Measurements from ENCODE around the gene THSD4.
A peak's percentile ranks its signal among the peaks of the same experiment; 100 is the strongest.

Gene THSD4

GRCh38 chr15:71567173-71567572 is 451.9 kb downstream of the THSD4 start:
- Histone ChIP-seq H3K27ac (ENCODE audit: low read length, poor library complexity, severe bottlenecking) (no peak overlapping the region), H3K23ac (ENCODE audit: low read length in 2 of 2) (no peak overlapping the region), H2AFZ (ENCODE audit: low read depth, low read length) (no peak overlapping the region), H3K27me3 (ENCODE audit: control insufficient read depth in 1 of 2, insufficient read depth in 1 of 2, low read length in 2 of 2) (no peaks in the 10 kb centered on the region), H3K4me1 (ENCODE audit: control insufficient read depth, insufficient read depth, low read depth, low read length) (no peaks in the 10 kb centered on the region), H3K18ac (ENCODE audit: low read depth in 1 of 2, low read length in 2 of 2) (no peak overlapping the region), H3K4ac (ENCODE audit: low read depth in 1 of 2, low read length in 2 of 2) (no peak overlapping the region), H3K9ac (ENCODE audit: low read length) (no peak overlapping the region), H2BK12ac (ENCODE audit: low read length in 2 of 2) (no peak overlapping the region), H3K4me3 (ENCODE audit: insufficient read depth in 1 of 2, low read depth in 1 of 2, low read length in 2 of 2) (no peak overlapping the region), H3K9me3 (ENCODE audit: control insufficient read depth, low read length) (no peaks in the 10 kb centered on the region), H3K79me1 (replicated peaks; ENCODE audit: low read length, poor library complexity, severe bottlenecking) (peaks cover 3% of the 10 kb centered on the region), H2AK5ac (ENCODE audit: low read length, severe bottlenecking) (no peak overlapping the region), H4K91ac (ENCODE audit: low read length) (no peak overlapping the region), H2BK15ac (ENCODE audit: low read depth, poor library complexity, severe bottlenecking) (no peak overlapping the region), H3K4me2 (ENCODE audit: low read length, poor library complexity, severe bottlenecking) (no peak overlapping the region), H3K14ac (ENCODE audit: low read length in 2 of 2) (no peak overlapping the region), H2BK120ac (ENCODE audit: low read depth, low read length) (no peak overlapping the region), H3K36me3 (ENCODE audit: control insufficient read depth in 1 of 2, insufficient read depth in 2 of 2, low read depth in 1 of 2, low read length in 2 of 2) (no peaks in the 10 kb centered on the region), H4K8ac (ENCODE audit: low read length) (no peak overlapping the region), H2BK5ac (ENCODE audit: low read depth, low read length, poor library complexity, severe bottlenecking) (no peak overlapping the region)
- DNase-seq, result no peak
- WGBS, result 97% methylated on average over 3 of the region's 3 CpGs

- peak overlapping the region in 1 of 2 experiments; percentile 71 for H3K4ac ChIP-seq (ENCODE audit: low read depth in 1 of 2, low read length in 2 of 2)
- H3K36me3 ChIP-seq (ENCODE audit: control insufficient read depth in 1 of 2, insufficient read depth in 2 of 2, low read depth in 1 of 2, low read length in 2 of 2), result no peaks in the 10 kb centered on the region
- H3K18ac ChIP-seq (ENCODE audit: low read depth in 1 of 2, low read length in 2 of 2), result no peak overlapping the region
- H4K91ac ChIP-seq (ENCODE audit: low read length), result no peak overlapping the region
- no peak overlapping the region for H3K4me3 ChIP-seq (ENCODE audit: insufficient read depth in 1 of 2, low read depth in 1 of 2, low read length in 2 of 2)
- no peak overlapping the region for H3K27ac ChIP-seq (ENCODE audit: low read length, poor library complexity, severe bottlenecking)
- WGBS, result 71% methylated on average over 1 of the region's 1 CpG
- H4K8ac ChIP-seq (ENCODE audit: low read length), result no peak overlapping the region
- no peak overlapping the region for H2AFZ ChIP-seq (ENCODE audit: low read depth, low read length)
- H3K4me2 ChIP-seq (ENCODE audit: low read length, poor library complexity, severe bottlenecking), result no peak overlapping the region
- no peak overlapping the region for H2BK15ac ChIP-seq (ENCODE audit: low read depth, poor library complexity, severe bottlenecking)
- DNase-seq, result no peak
- H3K9ac ChIP-seq (ENCODE audit: low read length), result no peak overlapping the region
- H2BK12ac ChIP-seq (ENCODE audit: low read length in 2 of 2), result no peak overlapping the region
- H2AK5ac ChIP-seq (ENCODE audit: low read length, severe bottlenecking), result no peak overlapping the region
- H2BK5ac ChIP-seq (ENCODE audit: low read depth, low read length, poor library complexity, severe bottlenecking), result no peak overlapping the region
- H3K14ac ChIP-seq (ENCODE audit: low read length in 2 of 2), result no peak overlapping the region
- no peak overlapping the region for H3K23ac ChIP-seq (ENCODE audit: low read length in 2 of 2)
- H3K4me1 ChIP-seq (ENCODE audit: control insufficient read depth, insufficient read depth, low read depth, low read length), result peaks cover 2% of the 10 kb centered on the region
- H2BK120ac ChIP-seq (ENCODE audit: low read depth, low read length), result no peak overlapping the region
- no peaks in the 10 kb centered on the region for H3K9me3 ChIP-seq (ENCODE audit: control insufficient read depth, low read length)
- H3K79me1 ChIP-seq (replicated peaks; ENCODE audit: low read length, poor library complexity, severe bottlenecking), result peaks cover 3% of the 10 kb centered on the region
- no peaks in the 10 kb centered on the region for H3K27me3 ChIP-seq (ENCODE audit: control insufficient read depth in 1 of 2, insufficient read depth in 1 of 2, low read length in 2 of 2)
Observed at GRCh38 chr15:71568227-71568626, 453.0 kb downstream of the THSD4 start.

DNA sequence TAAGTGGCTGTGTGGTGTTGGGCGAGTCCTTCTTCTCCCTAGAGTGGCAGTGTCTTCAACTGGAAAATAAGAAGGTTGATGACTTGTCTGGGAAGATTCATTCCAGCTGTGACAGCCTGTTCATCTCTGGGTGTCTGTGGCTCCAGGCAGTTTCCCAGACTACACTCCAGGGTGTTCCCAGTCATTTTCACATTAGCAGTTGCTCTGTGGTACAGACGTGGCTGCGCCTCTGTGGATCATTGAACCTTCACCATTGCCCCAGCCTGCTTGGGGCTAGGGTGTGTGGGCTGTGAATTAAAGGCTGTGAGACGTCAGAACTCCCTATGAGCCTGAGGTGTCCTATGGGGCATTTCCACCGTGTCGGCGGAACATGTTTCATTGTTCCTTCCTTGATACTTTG is 455.5 kb downstream of the THSD4 start:
- DNase-seq, result no peak
- Histone ChIP-seq H3K9me3 (ENCODE audit: control insufficient read depth, low read length) (no peaks in the 10 kb centered on the region), H2BK120ac (ENCODE audit: low read depth, low read length) (no peak overlapping the region), H2BK12ac (ENCODE audit: low read length in 2 of 2) (no peak overlapping the region), H2BK5ac (ENCODE audit: low read depth, low read length, poor library complexity, severe bottlenecking) (no peak overlapping the region), H3K4me1 (ENCODE audit: control insufficient read depth, insufficient read depth, low read depth, low read length) (peaks cover 2% of the 10 kb centered on the region), H2AK5ac (ENCODE audit: low read length, severe bottlenecking) (no peak overlapping the region), H3K23ac (ENCODE audit: low read length in 2 of 2) (no peak overlapping the region), H3K14ac (ENCODE audit: low read length in 2 of 2) (no peak overlapping the region), H3K27ac (ENCODE audit: low read length, poor library complexity, severe bottlenecking) (no peak overlapping the region), H3K4ac (ENCODE audit: low read depth in 1 of 2, low read length in 2 of 2) (no peak overlapping the region), H3K4me3 (ENCODE audit: insufficient read depth in 1 of 2, low read depth in 1 of 2, low read length in 2 of 2) (no peak overlapping the region), H2AFZ (ENCODE audit: low read depth, low read length) (no peak overlapping the region), H4K91ac (ENCODE audit: low read length) (no peak overlapping the region), H3K36me3 (ENCODE audit: control insufficient read depth in 1 of 2, insufficient read depth in 2 of 2, low read depth in 1 of 2, low read length in 2 of 2) (no peaks in the 10 kb centered on the region), H4K8ac (ENCODE audit: low read length) (no peak overlapping the region), H3K9ac (ENCODE audit: low read length) (no peak overlapping the region), H3K79me1 (replicated peaks; ENCODE audit: low read length, poor library complexity, severe bottlenecking) (peaks cover 3% of the 10 kb centered on the region), H3K4me2 (ENCODE audit: low read length, poor library complexity, severe bottlenecking) (no peak overlapping the region), H3K18ac (ENCODE audit: low read depth in 1 of 2, low read length in 2 of 2) (no peak overlapping the region), H3K27me3 (ENCODE audit: control insufficient read depth in 1 of 2, insufficient read depth in 1 of 2, low read length in 2 of 2) (no peaks in the 10 kb centered on the region), H2BK15ac (ENCODE audit: low read depth, poor library complexity, severe bottlenecking) (no peak overlapping the region)
- WGBS, result 81% methylated on average over 7 of the region's 7 CpGs

DNA sequence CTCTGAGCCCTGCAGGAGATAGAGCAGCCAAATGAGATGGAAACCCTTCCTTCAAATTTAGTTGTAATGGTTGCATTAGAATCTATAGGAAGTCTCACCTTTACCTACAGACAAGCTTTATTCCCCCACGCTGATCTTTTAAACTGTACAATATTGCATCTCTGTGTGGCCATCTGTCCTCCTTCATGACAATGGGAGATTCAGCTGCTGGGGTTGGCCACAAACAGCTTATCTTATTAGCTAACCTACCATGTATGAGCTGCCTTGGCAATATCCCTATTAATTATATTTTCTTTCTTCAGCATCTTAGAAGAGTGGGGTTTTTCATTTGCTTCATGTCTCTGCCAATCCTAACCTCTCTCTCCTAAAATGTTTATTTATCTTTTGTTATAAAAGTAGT is 456.4 kb downstream of the THSD4 start:
- no peak overlapping the region for H2BK120ac ChIP-seq (ENCODE audit: low read depth, low read length)
- H2BK15ac ChIP-seq (ENCODE audit: low read depth, poor library complexity, severe bottlenecking), result no peak overlapping the region
- H3K18ac ChIP-seq (ENCODE audit: low read depth in 1 of 2, low read length in 2 of 2), result no peak overlapping the region
- H3K36me3 ChIP-seq (ENCODE audit: control insufficient read depth in 1 of 2, insufficient read depth in 2 of 2, low read depth in 1 of 2, low read length in 2 of 2), result no peaks in the 10 kb centered on the region
- no peak overlapping the region for H3K4me2 ChIP-seq (ENCODE audit: low read length, poor library complexity, severe bottlenecking)
- H3K4ac ChIP-seq (ENCODE audit: low read depth in 1 of 2, low read length in 2 of 2), result no peak overlapping the region
- H4K8ac ChIP-seq (ENCODE audit: low read length), result no peak overlapping the region
- 96% methylated on average over 1 of the region's 1 CpG for WGBS
- H3K27me3 ChIP-seq (ENCODE audit: control insufficient read depth in 1 of 2, insufficient read depth in 1 of 2, low read length in 2 of 2), result no peaks in the 10 kb centered on the region
- H3K4me1 ChIP-seq (ENCODE audit: control insufficient read depth, insufficient read depth, low read depth, low read length), result peaks cover 2% of the 10 kb centered on the region
- no peak for DNase-seq
- H3K23ac ChIP-seq (ENCODE audit: low read length in 2 of 2), result no peak overlapping the region
- no peak overlapping the region for H3K4me3 ChIP-seq (ENCODE audit: insufficient read depth in 1 of 2, low read depth in 1 of 2, low read length in 2 of 2)
- H2AFZ ChIP-seq (ENCODE audit: low read depth, low read length), result no peak overlapping the region
- H3K9ac ChIP-seq (ENCODE audit: low read length), result no peak overlapping the region
- H2BK5ac ChIP-seq (ENCODE audit: low read depth, low read length, poor library complexity, severe bottlenecking), result no peak overlapping the region
- no peak overlapping the region for H2AK5ac ChIP-seq (ENCODE audit: low read length, severe bottlenecking)
- no peak overlapping the region for H2BK12ac ChIP-seq (ENCODE audit: low read length in 2 of 2)
- no peak overlapping the region for H4K91ac ChIP-seq (ENCODE audit: low read length)
- no peak overlapping the region for H3K14ac ChIP-seq (ENCODE audit: low read length in 2 of 2)
- H3K27ac ChIP-seq (ENCODE audit: low read length, poor library complexity, severe bottlenecking), result no peak overlapping the region
- H3K79me1 ChIP-seq (replicated peaks; ENCODE audit: low read length, poor library complexity, severe bottlenecking), result peaks cover 3% of the 10 kb centered on the region
- H3K9me3 ChIP-seq (ENCODE audit: control insufficient read depth, low read length), result no peaks in the 10 kb centered on the region
